NB4 (cell line): Measurements from ENCODE around the gene CAMK1G.

Source experiments
- DNase-seq: peaks from one replicate; pipeline ENCODE4 v3.0.0; 2010; ENCODE audit warnings: low read depth
- H3K4me3 ChIP-seq: one replicate; pipeline ENCODE4 v1.5.1; 2011; ENCODE audit warnings: mild to moderate bottlenecking, low read depth, low read length, moderate library complexity
- CTCF ChIP-seq: IDR thresholded peaks from one replicate; pipeline ENCODE4 v1.5.1; 2012; ENCODE audit warnings: low read depth, low read length
- MAX ChIP-seq: IDR thresholded peaks from 2 replicates; pipeline ENCODE4 v1.6.1; 2011; ENCODE audit warnings: low read depth, low read length
- MYC ChIP-seq: IDR thresholded peaks from 2 replicates; pipeline ENCODE4 v1.6.1; 2011; ENCODE audit warnings: low read depth, low read length
- POLR2A ChIP-seq: IDR thresholded peaks from 2 replicates; pipeline ENCODE4 v1.6.1; 2011; ENCODE audit warnings: mild to moderate bottlenecking; ENCODE audit not compliant: insufficient read length; ENCODE audit errors: extremely low read depth

CAMK1G gene

GRCh38 chr1:209628618-209629299 is 45.2 kb downstream of the CAMK1G start:
- no peak for TF ChIP-seq CTCF
- TF ChIP-seq MAX = no peak
- TF ChIP-seq MYC = no peak
- no peak for TF ChIP-seq POLR2A
- no peak for DNase-seq

GRCh38 chr1:209629621-209630382 is 46.3 kb downstream of the CAMK1G start:
- H3K4me3 ChIP-seq = no peak overlapping the region
- TF ChIP-seq MAX = no peak
- TF ChIP-seq POLR2A = no peak
- no peak for TF ChIP-seq MYC
- no peak for TF ChIP-seq CTCF
- no peak for DNase-seq

More at GRCh38 chr1:209628618-209629299, 45.2 kb downstream of the CAMK1G start:
- H3K4me3 ChIP-seq = no peak overlapping the region

- DNase-seq = no peak
- no peak overlapping the region for H3K4me3 ChIP-seq
- no peak for TF ChIP-seq POLR2A
These were observed 47.1 kb downstream of the CAMK1G start for GRCh38 chr1:209630383-209631225.

GRCh38 chr1:209633335-209633997 is 50.0 kb downstream of the CAMK1G start:
- H3K4me3 ChIP-seq = no peak overlapping the region
- TF ChIP-seq CTCF (no peak), MYC (no peak), POLR2A (no peak), MAX (no peak)
- DNase-seq = no peak

- no peak for TF ChIP-seq MYC
- no peak for TF ChIP-seq CTCF
- no peak for TF ChIP-seq POLR2A
- TF ChIP-seq MAX = no peak
- no peak for DNase-seq
- no peak overlapping the region for H3K4me3 ChIP-seq
These were observed 50.7 kb downstream of the CAMK1G start for GRCh38 chr1:209634005-209634737.
